ENCODE results near the gene DNMBP.

Gene DNMBP

GRCh38 chr10:99930731-99931550 is 78.8 kb downstream of the DNMBP start:
- peak overlapping the region; percentile 60 for H3K27ac ChIP-seq (ENCODE audit: low read depth, low read length)
- H3K36me3 ChIP-seq (ENCODE audit: control insufficient read depth in 1 of 2, insufficient read depth in 2 of 2, low read length in 2 of 2): no peaks in the 10 kb centered on the region
- H3K4me3 ChIP-seq (ENCODE audit: low read depth in 1 of 2, low read length in 2 of 2): peak overlapping the region; percentile 83 to 91
- peaks cover 13 to 16% of the 10 kb centered on the region in 2 donors for H3K4me1 ChIP-seq (ENCODE audit: control insufficient read depth in 1 of 2, insufficient read depth in 2 of 2, low read length in 2 of 2)
- no peaks in the 10 kb centered on the region for H3K27me3 ChIP-seq (ENCODE audit: control insufficient read depth in 1 of 2, insufficient read depth in 2 of 2, low read length in 2 of 2)
- H3K9ac ChIP-seq (ENCODE audit: low read depth in 1 of 2, low read length in 2 of 2): peak overlapping the region; percentile 74 to 85
- H3K9me3 ChIP-seq (ENCODE audit: control insufficient read depth in 1 of 2, low read length in 2 of 2): no peaks in the 10 kb centered on the region

- Histone ChIP-seq H3K9me3 (ENCODE audit: control insufficient read depth in 1 of 2, low read length in 2 of 2) (no peaks in the 10 kb centered on the region), H3K9ac (ENCODE audit: low read depth in 1 of 2, low read length in 2 of 2) (peak overlapping the region; percentile 74 to 85), H3K4me3 (ENCODE audit: low read depth in 1 of 2, low read length in 2 of 2) (peak overlapping the region; percentile 83 to 91), H3K27me3 (ENCODE audit: control insufficient read depth in 1 of 2, insufficient read depth in 2 of 2, low read length in 2 of 2) (no peaks in the 10 kb centered on the region), H3K27ac (ENCODE audit: low read depth, low read length) (no peak overlapping the region), H3K4me1 (ENCODE audit: control insufficient read depth in 1 of 2, insufficient read depth in 2 of 2, low read length in 2 of 2) (peaks cover 13 to 16% of the 10 kb centered on the region in 2 donors), H3K36me3 (ENCODE audit: control insufficient read depth in 1 of 2, insufficient read depth in 2 of 2, low read length in 2 of 2) (no peaks in the 10 kb centered on the region)
Observed at GRCh38 chr10:99929360-99929759, 80.4 kb downstream of the DNMBP start.

- Histone ChIP-seq H3K4me3 (ENCODE audit: low read depth in 1 of 2, low read length in 2 of 2) (peak overlapping the region; percentile 83 to 91), H3K27ac (ENCODE audit: low read depth, low read length) (peak overlapping the region; percentile 62), H3K9me3 (ENCODE audit: control insufficient read depth in 1 of 2, low read length in 2 of 2) (no peaks in the 10 kb centered on the region), H3K36me3 (ENCODE audit: control insufficient read depth in 1 of 2, insufficient read depth in 2 of 2, low read length in 2 of 2) (no peaks in the 10 kb centered on the region), H3K4me1 (ENCODE audit: control insufficient read depth in 1 of 2, insufficient read depth in 2 of 2, low read length in 2 of 2) (peaks cover 16 to 20% of the 10 kb centered on the region in 2 donors), H3K27me3 (ENCODE audit: control insufficient read depth in 1 of 2, insufficient read depth in 2 of 2, low read length in 2 of 2) (no peaks in the 10 kb centered on the region), H3K9ac (ENCODE audit: low read depth in 1 of 2, low read length in 2 of 2) (peak overlapping the region; percentile 74 to 85)
Observed at GRCh38 chr10:99927721-99928280, 81.9 kb downstream of the DNMBP start.

DNA sequence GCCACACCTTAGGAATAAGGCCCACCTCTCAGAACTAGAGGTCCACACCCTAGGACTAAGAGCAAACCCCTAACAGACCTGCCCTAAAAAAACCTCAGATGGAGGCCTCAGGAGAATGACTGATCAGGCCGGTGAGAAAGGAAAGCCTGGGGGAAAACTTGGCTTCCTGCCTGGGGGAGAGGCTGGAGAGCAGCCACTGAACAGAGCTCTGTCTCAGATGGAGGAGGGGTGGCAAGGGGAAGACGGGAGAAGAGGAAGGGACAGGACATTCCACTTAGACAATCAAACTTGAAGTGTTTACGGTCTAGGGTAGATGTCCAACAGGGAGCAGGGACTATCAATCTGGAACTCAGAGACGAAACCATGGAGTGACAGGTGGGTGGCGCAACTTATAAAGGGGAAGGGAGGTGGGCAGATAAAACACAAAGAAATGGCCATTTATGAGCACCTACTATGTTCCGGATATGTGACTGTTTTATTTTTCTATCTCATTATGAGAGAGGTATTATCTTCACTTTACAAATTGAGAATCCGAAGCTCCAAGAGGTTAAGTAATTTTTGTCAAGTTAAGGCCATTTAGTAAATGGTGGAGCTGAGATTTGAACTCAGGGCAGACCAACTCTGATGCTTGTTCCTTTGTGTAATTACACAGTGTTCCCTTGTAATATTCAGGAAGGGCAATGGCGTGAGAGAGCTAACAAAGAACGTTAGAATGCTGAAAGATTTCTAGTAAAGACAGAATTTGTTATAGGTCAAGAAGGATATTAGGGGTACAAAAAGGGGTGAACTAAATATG is 82.6 kb downstream of the DNMBP start:
- H3K36me3 ChIP-seq (ENCODE audit: control insufficient read depth in 1 of 2, insufficient read depth in 2 of 2, low read length in 2 of 2): no peaks in the 10 kb centered on the region
- peak overlapping the region; percentile 83 to 91 for H3K4me3 ChIP-seq (ENCODE audit: low read depth in 1 of 2, low read length in 2 of 2)
- no peaks in the 10 kb centered on the region for H3K9me3 ChIP-seq (ENCODE audit: control insufficient read depth in 1 of 2, low read length in 2 of 2)
- peaks cover 20 to 22% of the 10 kb centered on the region in 2 donors for H3K4me1 ChIP-seq (ENCODE audit: control insufficient read depth in 1 of 2, insufficient read depth in 2 of 2, low read length in 2 of 2)
- H3K27me3 ChIP-seq (ENCODE audit: control insufficient read depth in 1 of 2, insufficient read depth in 2 of 2, low read length in 2 of 2): no peaks in the 10 kb centered on the region
- peak overlapping the region; percentile 74 to 85 for H3K9ac ChIP-seq (ENCODE audit: low read depth in 1 of 2, low read length in 2 of 2)
- peak overlapping the region; percentile 62 for H3K27ac ChIP-seq (ENCODE audit: low read depth, low read length)

- Histone ChIP-seq H3K27me3 (ENCODE audit: control insufficient read depth in 1 of 2, insufficient read depth in 2 of 2, low read length in 2 of 2) (no peaks in the 10 kb centered on the region), H3K27ac (ENCODE audit: low read depth, low read length) (no peak overlapping the region), H3K9ac (ENCODE audit: low read depth in 1 of 2, low read length in 2 of 2) (peak overlapping the region in 1 of 2 donors; percentile 43), H3K4me1 (ENCODE audit: control insufficient read depth in 1 of 2, insufficient read depth in 2 of 2, low read length in 2 of 2) (peaks cover 29 to 32% of the 10 kb centered on the region in 2 donors), H3K4me3 (ENCODE audit: low read depth in 1 of 2, low read length in 2 of 2) (peak overlapping the region; percentile 38 to 83), H3K36me3 (ENCODE audit: control insufficient read depth in 1 of 2, insufficient read depth in 2 of 2, low read length in 2 of 2) (no peaks in the 10 kb centered on the region), H3K9me3 (ENCODE audit: control insufficient read depth in 1 of 2, low read length in 2 of 2) (no peaks in the 10 kb centered on the region)
Observed at GRCh38 chr10:99924451-99925255, 85.1 kb downstream of the DNMBP start.

DNA sequence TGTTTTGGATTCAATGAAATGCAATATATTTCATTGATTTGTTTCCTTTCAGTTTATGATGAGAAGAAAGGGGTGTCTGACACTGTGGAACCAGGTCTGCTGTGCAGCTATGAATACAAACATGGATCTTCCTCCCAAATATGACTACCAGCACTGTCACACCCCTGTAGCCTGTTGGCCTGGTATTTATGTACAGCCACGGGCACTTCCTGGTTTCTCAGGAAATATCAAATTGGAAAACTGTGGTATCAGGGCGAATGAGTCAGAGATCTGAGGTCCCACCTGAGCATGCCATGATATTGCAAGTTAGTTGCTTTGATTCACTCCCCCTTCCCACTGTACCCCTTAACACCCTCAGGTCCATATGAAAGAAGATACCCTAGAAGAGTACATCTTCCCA is 87.8 kb downstream of the DNMBP start:
- H3K9me3 ChIP-seq (ENCODE audit: control insufficient read depth in 1 of 2, low read length in 2 of 2): no peaks in the 10 kb centered on the region
- no peaks in the 10 kb centered on the region for H3K36me3 ChIP-seq (ENCODE audit: control insufficient read depth in 1 of 2, insufficient read depth in 2 of 2, low read length in 2 of 2)
- H3K4me1 ChIP-seq (ENCODE audit: control insufficient read depth in 1 of 2, insufficient read depth in 2 of 2, low read length in 2 of 2): peaks cover 35 to 50% of the 10 kb centered on the region in 2 donors
- H3K4me3 ChIP-seq (ENCODE audit: low read depth in 1 of 2, low read length in 2 of 2): no peak overlapping the region
- H3K27ac ChIP-seq (ENCODE audit: low read depth, low read length): no peak overlapping the region
- H3K27me3 ChIP-seq (ENCODE audit: control insufficient read depth in 1 of 2, insufficient read depth in 2 of 2, low read length in 2 of 2): no peaks in the 10 kb centered on the region
- H3K9ac ChIP-seq (ENCODE audit: low read depth in 1 of 2, low read length in 2 of 2): no peak overlapping the region

DNA sequence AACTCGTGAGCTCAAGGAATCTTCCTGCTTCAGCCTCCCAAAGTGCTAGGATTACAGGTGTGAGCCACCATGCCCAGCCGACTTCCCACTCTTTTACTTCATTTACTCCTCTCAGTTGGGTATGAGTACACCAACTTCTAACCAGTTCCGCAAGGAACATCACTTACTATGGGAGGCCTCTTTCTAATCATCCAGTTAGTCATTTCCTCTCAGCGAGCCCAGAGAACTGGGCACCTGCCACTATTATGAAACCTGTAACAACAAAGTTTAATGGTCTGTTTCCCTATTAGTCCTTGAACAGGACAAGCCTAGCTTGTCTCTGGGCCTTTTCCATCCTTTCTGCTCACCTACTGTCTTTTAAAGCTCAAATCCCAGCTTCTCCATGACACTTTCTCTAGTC is 88.8 kb downstream of the DNMBP start:
- peak overlapping the region; percentile 11 to 40 for H3K4me3 ChIP-seq (ENCODE audit: low read depth in 1 of 2, low read length in 2 of 2)
- H3K9ac ChIP-seq (ENCODE audit: low read depth in 1 of 2, low read length in 2 of 2): no peak overlapping the region
- H3K4me1 ChIP-seq (ENCODE audit: control insufficient read depth in 1 of 2, insufficient read depth in 2 of 2, low read length in 2 of 2): peaks cover 35 to 44% of the 10 kb centered on the region in 2 donors
- no peaks in the 10 kb centered on the region for H3K36me3 ChIP-seq (ENCODE audit: control insufficient read depth in 1 of 2, insufficient read depth in 2 of 2, low read length in 2 of 2)
- peak overlapping the region; percentile 36 for H3K27ac ChIP-seq (ENCODE audit: low read depth, low read length)
- no peaks in the 10 kb centered on the region for H3K27me3 ChIP-seq (ENCODE audit: control insufficient read depth in 1 of 2, insufficient read depth in 2 of 2, low read length in 2 of 2)
- H3K9me3 ChIP-seq (ENCODE audit: control insufficient read depth in 1 of 2, low read length in 2 of 2): no peaks in the 10 kb centered on the region

GRCh38 chr10:99920486-99920885 is 89.3 kb downstream of the DNMBP start:
- Histone ChIP-seq H3K9ac (ENCODE audit: low read depth in 1 of 2, low read length in 2 of 2) (no peak overlapping the region), H3K9me3 (ENCODE audit: control insufficient read depth in 1 of 2, low read length in 2 of 2) (no peaks in the 10 kb centered on the region), H3K27ac (ENCODE audit: low read depth, low read length) (peak overlapping the region; percentile 36), H3K36me3 (ENCODE audit: control insufficient read depth in 1 of 2, insufficient read depth in 2 of 2, low read length in 2 of 2) (peaks cover 0 to 2% of the 10 kb centered on the region in 2 donors), H3K27me3 (ENCODE audit: control insufficient read depth in 1 of 2, insufficient read depth in 2 of 2, low read length in 2 of 2) (no peaks in the 10 kb centered on the region), H3K4me1 (ENCODE audit: control insufficient read depth in 1 of 2, insufficient read depth in 2 of 2, low read length in 2 of 2) (peaks cover 35 to 44% of the 10 kb centered on the region in 2 donors), H3K4me3 (ENCODE audit: low read depth in 1 of 2, low read length in 2 of 2) (peak overlapping the region in 1 of 2 donors; percentile 40)

DNA sequence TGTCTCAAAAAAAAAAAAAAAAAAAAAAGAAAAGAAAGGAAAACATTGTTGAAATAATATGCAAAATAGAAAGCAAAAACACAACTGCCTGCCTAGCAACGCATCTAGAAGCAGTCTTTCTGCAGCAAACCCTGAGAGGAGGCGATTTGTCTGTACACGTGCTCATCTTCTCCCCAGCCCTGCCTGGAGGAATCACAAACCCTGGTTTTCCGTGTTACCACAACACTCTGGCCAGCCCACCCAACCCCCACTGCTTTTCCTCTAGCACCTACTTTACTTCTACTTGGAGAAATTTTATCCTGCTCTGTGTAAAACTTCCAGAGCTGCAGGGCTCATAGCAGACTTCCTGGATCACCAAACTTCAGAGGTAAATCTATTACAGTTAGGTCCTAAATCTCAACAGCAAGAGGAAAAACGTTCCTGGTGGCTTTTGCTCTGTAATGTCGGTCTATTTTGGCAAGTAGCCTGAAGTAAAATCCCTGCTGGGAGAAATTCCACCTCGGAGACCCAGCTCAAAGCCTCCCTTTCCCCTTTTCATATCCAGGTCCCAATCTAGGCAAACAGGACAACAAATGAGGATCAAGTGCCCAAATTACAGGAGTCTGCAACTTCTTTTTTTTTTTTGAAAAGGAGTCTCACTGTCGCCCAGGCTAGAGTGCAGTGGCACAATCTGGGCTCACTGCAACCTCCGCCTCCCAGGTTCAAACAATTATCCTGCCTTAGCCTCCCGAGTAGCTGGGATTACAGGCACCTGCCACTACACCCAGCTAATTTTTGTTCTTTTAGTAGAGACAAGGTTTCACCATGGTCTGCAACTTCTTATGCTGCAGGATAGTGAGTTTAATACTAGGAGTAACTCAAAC is 91.6 kb downstream of the DNMBP start:
- Histone ChIP-seq H3K27ac (ENCODE audit: low read depth, low read length) (no peak overlapping the region), H3K4me1 (ENCODE audit: control insufficient read depth in 1 of 2, insufficient read depth in 2 of 2, low read length in 2 of 2) (peaks cover 38 to 47% of the 10 kb centered on the region in 2 donors), H3K36me3 (ENCODE audit: control insufficient read depth in 1 of 2, insufficient read depth in 2 of 2, low read length in 2 of 2) (peaks cover 0 to 5% of the 10 kb centered on the region in 2 donors), H3K9ac (ENCODE audit: low read depth in 1 of 2, low read length in 2 of 2) (no peak overlapping the region), H3K9me3 (ENCODE audit: control insufficient read depth in 1 of 2, low read length in 2 of 2) (no peaks in the 10 kb centered on the region), H3K27me3 (ENCODE audit: control insufficient read depth in 1 of 2, insufficient read depth in 2 of 2, low read length in 2 of 2) (no peaks in the 10 kb centered on the region), H3K4me3 (ENCODE audit: low read depth in 1 of 2, low read length in 2 of 2) (peak overlapping the region; percentile 12 to 28)

All from duodenal mucosa (tissue), 2 donors.